Epithelial cell of esophagus (primary cell): ENCODE results near the gene ACP2.

Experiments used
- DNase-seq: peaks from one replicate; pipeline ENCODE4 v3.0.0; 2010; ENCODE audit warnings: low read depth
- H3K4me3 ChIP-seq: 2 replicates; pipeline ENCODE4 v1.5.1; 2011; ENCODE audit warnings: mild to moderate bottlenecking, low read length, control low read depth
- CTCF ChIP-seq: IDR thresholded peaks from 2 replicates; pipeline ENCODE4 v1.5.1; 2011; ENCODE audit warnings: low read depth, mild to moderate bottlenecking, low read length, control low read depth, inconsistent platforms; ENCODE audit not compliant: insufficient read depth; ENCODE audit errors: missing control alignments

ACP2 gene

DNA sequence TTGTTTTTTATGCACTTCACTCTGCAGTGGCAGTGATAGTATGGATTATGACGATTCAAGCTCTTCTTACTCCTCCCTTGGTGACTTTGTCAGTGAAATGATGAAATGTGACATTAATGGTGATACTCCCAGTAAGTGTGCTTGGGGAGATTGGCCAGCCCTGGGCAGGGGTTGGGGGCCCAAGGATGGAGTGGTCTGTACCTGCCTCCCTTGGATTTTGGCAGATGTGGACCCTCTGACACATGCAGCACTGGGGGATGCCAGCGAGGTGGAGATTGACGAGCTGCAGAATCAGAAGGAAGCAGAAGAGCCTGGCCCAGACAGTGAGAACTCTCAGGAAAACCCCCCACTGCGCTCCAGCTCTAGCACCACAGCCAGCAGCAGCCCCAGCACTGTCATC, 35.5 kb upstream of the ACP2 start:
- no peak for TF ChIP-seq CTCF
- no peak overlapping the region for H3K4me3 ChIP-seq
- DNase-seq: no peak

- no peak overlapping the region for H3K4me3 ChIP-seq
- no peak for TF ChIP-seq CTCF
- DNase-seq: no peak
These were observed 33.8 kb upstream of the ACP2 start for GRCh38 chr11:47282462-47282861.

DNA sequence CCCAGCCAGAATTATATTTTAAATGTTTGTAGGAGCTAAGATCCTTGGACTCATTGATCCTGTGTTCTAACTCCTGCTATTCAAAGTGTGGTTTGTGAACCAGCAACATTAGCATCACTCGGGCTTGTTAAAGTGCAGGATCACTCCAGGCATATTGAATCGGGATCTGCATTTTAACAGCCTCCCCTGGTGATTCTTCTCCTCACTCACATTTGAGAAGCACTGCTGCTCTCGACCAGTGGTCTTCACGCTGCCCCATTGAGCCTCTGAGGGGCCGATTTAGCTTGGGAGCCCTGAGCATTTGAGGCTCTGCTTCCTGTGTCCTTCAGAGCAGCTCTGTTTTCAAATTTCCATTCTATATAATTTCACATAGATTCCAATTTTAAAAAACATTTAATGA, 32.2 kb upstream of the ACP2 start:
- no peak for DNase-seq
- no peak for TF ChIP-seq CTCF

GRCh38 chr11:47280099-47280498, 31.5 kb upstream of the ACP2 start:
- no peak for TF ChIP-seq CTCF
- no peak overlapping the region for H3K4me3 ChIP-seq
- no peak for DNase-seq

More for the DNA sequence above, 32.2 kb upstream of the ACP2 start:
- H3K4me3 ChIP-seq: no peak overlapping the region

GRCh38 chr11:47278769-47279168, 30.2 kb upstream of the ACP2 start:
- no peak for DNase-seq
- TF ChIP-seq CTCF: no peak
- no peak overlapping the region for H3K4me3 ChIP-seq

DNA sequence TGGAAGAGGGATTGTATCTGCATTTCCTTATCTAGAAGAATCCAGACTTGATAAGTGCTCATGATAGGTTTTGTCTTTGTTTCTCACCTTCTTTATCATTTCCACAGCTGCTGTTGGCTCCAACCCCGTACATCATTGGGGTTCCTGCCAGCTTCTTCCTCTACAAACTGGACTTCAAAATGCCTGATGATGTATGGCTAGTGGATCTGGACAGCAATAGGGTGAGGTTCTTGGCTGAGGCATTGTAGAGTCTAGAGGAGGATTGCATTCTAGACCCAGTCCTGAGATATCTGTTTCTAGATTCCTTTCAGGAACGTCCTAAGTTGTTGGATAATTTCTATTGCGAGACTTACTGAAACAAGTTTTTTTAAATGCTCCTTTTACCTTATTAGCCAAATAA, 29.4 kb upstream of the ACP2 start:
- DNase-seq: no peak
- no peak for TF ChIP-seq CTCF
- no peak overlapping the region for H3K4me3 ChIP-seq

DNA sequence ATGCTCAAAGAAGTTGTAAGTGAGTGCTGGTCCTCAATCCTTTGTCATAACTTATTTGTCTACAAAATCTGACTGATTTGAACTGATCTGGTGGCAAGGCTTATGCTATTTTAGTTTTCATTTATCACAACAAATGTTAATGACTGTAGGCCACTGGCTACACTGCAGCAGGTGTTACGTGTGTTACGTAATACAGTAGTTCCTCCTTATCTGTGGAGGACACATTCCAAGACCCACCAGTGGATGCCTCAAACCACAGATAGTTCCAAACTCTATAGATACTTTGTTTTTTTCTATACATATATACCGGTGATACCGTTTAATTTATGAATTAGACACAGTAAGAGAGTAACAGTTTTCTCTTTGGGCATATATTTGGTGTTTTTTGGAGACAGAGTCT, 28.3 kb upstream of the ACP2 start:
- H3K4me3 ChIP-seq: no peak overlapping the region
- DNase-seq: no peak
- no peak for TF ChIP-seq CTCF
